ENCODE data around the gene KCNC2. TPM values are rescaled to one million over a fixed set of nuclear protein-coding genes. Genes with fewer than 3 reads are reported as not detected.

The KCNC2 gene
- polyA plus RNA-seq, 3 donors, result not detected

- H3K4me1 ChIP-seq (ENCODE audit: control insufficient read depth in 1 of 2, insufficient read depth in 2 of 2, low read length in 2 of 2), result no peaks in the 10 kb centered on the region
- intact Hi-C loops (cut with micrococcal nuclease), result no loop called here
- H3K27me3 Mint-ChIP-seq (ENCODE audit: low read depth in 3 of 3), result no peaks in the 10 kb centered on the region
- no peak overlapping the region for H3K4me2 ChIP-seq (replicated peaks; ENCODE audit: extremely low read depth, low read length, poor library complexity, severe bottlenecking)
- no peaks in the 10 kb centered on the region for H3K9me3 ChIP-seq (replicated peaks in 1 of 2; ENCODE audit: control insufficient read depth in 1 of 2, insufficient read depth in 1 of 2, low read length in 2 of 2)
- DNase-seq, result no peak
- H3K4me1 Mint-ChIP-seq, result no peaks in the 10 kb centered on the region
- H3K27me3 ChIP-seq (ENCODE audit: control insufficient read depth in 2 of 2, insufficient read depth in 2 of 2, low read length in 2 of 2), result no peaks in the 10 kb centered on the region
- no peak overlapping the region for H3K4me3 ChIP-seq (replicated peaks in 1 of 3; ENCODE audit: low read depth in 2 of 3, low read length in 3 of 3)
- H3K27ac ChIP-seq (ENCODE audit: low read depth in 1 of 2, low read length in 2 of 2), result no peak overlapping the region
- no peaks in the 10 kb centered on the region for H3K36me3 ChIP-seq (replicated peaks in 1 of 2; ENCODE audit: control insufficient read depth in 1 of 2, insufficient read depth in 2 of 2, low read length in 2 of 2)
- H2AFZ ChIP-seq (ENCODE audit: insufficient read depth, low read depth, low read length, poor library complexity, severe bottlenecking), result no peak overlapping the region
- no peaks in the 10 kb centered on the region for H3K36me3 Mint-ChIP-seq
- WGBS (ENCODE audit: insufficient coverage), result no CpG with 5 or more reads among the region's 2 CpGs
- no peaks in the 10 kb centered on the region for H3K79me2 ChIP-seq (ENCODE audit: insufficient read depth, low read length)
- no peaks in the 10 kb centered on the region for H4K20me1 ChIP-seq (ENCODE audit: insufficient read depth, low read length)
- no peak overlapping the region for H3K27ac Mint-ChIP-seq
- no peak for TF ChIP-seq CTCF (IDR thresholded peaks at IDR 0.05)
- no peak overlapping the region for H3K4me3 Mint-ChIP-seq
- H3K9ac ChIP-seq (ENCODE audit: insufficient read depth, low read length, poor library complexity, severe bottlenecking), result no peak overlapping the region
- H3K9me3 Mint-ChIP-seq, result peaks cover 0 to 7% (median 5%) of the 10 kb centered on the region in 7 donors
Measured at GRCh38 chr12:75007133-75007532, 202.5 kb downstream of the KCNC2 start.

GRCh38 chr12:75000120-75000519 is 209.5 kb downstream of the KCNC2 start:
- Histone ChIP-seq H3K4me1 (ENCODE audit: control insufficient read depth in 1 of 2, insufficient read depth in 2 of 2, low read length in 2 of 2) (no peaks in the 10 kb centered on the region), H3K27me3 (ENCODE audit: control insufficient read depth in 2 of 2, insufficient read depth in 2 of 2, low read length in 2 of 2) (no peaks in the 10 kb centered on the region), H3K79me2 (ENCODE audit: insufficient read depth, low read length) (no peaks in the 10 kb centered on the region), H4K20me1 (ENCODE audit: insufficient read depth, low read length) (no peaks in the 10 kb centered on the region), H3K4me2 (replicated peaks; ENCODE audit: extremely low read depth, low read length, poor library complexity, severe bottlenecking) (no peak overlapping the region), H3K36me3 (replicated peaks in 1 of 2; ENCODE audit: control insufficient read depth in 1 of 2, insufficient read depth in 2 of 2, low read length in 2 of 2) (no peaks in the 10 kb centered on the region), H2AFZ (ENCODE audit: insufficient read depth, low read depth, low read length, poor library complexity, severe bottlenecking) (no peak overlapping the region), H3K27ac (ENCODE audit: low read depth in 1 of 2, low read length in 2 of 2) (no peak overlapping the region), H3K9ac (ENCODE audit: insufficient read depth, low read length, poor library complexity, severe bottlenecking) (no peak overlapping the region), H3K4me3 (replicated peaks in 1 of 3; ENCODE audit: low read depth in 2 of 3, low read length in 3 of 3) (no peak overlapping the region), H3K9me3 (replicated peaks in 1 of 2; ENCODE audit: control insufficient read depth in 1 of 2, insufficient read depth in 1 of 2, low read length in 2 of 2) (no peaks in the 10 kb centered on the region)
- Mint-ChIP-seq H3K9me3 (peaks cover 0 to 5% (median 0%) of the 10 kb centered on the region in 7 donors), H3K36me3 (no peaks in the 10 kb centered on the region), H3K27ac (no peak overlapping the region), H3K4me3 (no peak overlapping the region), H3K4me1 (no peaks in the 10 kb centered on the region), H3K27me3 (ENCODE audit: low read depth in 3 of 3) (no peaks in the 10 kb centered on the region)
- intact Hi-C loops (cut with micrococcal nuclease), result no loop called here
- no peak for DNase-seq
- WGBS (ENCODE audit: insufficient coverage), result no CpG with 5 or more reads among the region's 2 CpGs
- no peak for TF ChIP-seq CTCF (IDR thresholded peaks at IDR 0.05)

Data from CD14-positive monocyte (primary cell).